ENCODE measurements around the gene LRP1B.

DNA sequence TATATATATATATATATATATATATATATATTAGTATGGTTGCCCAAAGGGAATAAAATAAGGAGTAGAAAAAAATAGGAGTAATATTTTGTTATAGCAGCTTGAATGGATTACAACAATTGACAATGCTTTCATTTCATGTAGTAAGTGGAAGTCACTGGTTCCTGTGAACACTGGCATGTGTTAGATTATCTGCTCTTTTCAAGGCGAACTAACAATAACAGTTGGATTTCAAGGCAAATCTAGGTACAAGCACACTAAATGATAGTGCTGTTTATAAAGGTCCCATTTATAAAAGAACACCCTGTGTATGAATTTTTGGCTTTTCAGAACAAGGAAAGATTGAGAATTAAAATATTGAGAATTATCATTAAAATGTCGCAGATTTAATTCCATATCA lies 1535.7 kb downstream of the LRP1B start:
- no peak for TF ChIP-seq POLR2A (IDR thresholded peaks at IDR 0.05)
- TF ChIP-seq, protein P1, sequence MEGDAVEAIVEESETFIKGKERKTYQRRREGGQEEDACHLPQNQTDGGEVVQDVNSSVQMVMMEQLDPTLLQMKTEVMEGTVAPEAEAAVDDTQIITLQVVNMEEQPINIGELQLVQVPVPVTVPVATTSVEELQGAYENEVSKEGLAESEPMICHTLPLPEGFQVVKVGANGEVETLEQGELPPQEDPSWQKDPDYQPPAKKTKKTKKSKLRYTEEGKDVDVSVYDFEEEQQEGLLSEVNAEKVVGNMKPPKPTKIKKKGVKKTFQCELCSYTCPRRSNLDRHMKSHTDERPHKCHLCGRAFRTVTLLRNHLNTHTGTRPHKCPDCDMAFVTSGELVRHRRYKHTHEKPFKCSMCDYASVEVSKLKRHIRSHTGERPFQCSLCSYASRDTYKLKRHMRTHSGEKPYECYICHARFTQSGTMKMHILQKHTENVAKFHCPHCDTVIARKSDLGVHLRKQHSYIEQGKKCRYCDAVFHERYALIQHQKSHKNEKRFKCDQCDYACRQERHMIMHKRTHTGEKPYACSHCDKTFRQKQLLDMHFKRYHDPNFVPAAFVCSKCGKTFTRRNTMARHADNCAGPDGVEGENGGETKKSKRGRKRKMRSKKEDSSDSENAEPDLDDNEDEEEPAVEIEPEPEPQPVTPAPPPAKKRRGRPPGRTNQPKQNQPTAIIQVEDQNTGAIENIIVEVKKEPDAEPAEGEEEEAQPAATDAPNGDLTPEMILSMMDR (IDR thresholded peaks at IDR 0.05) = no peak

All from thyroid gland (tissue), 4 donors.